OCI-LY1 (cell line): ENCODE data around the gene MBOAT1.

Experiments
- H2AFZ ChIP-seq: fragments of 200-600 bp; sonication (generic), shearing (Covaris generic); 2 replicates; pipeline ENCODE4 v1.6.0; 2014; ENCODE audit warnings: antibody characterized with exemption, mild to moderate bottlenecking, low read length
- H3F3A ChIP-seq: fragments of 200-600 bp; sonication (generic), shearing (Covaris generic); 2 replicates; pipeline ENCODE4 v1.6.0; 2014; ENCODE audit warnings: mild to moderate bottlenecking, antibody characterized with exemption, low read length, moderate library complexity; ENCODE audit not compliant: insufficient read depth
- H3K27ac ChIP-seq: fragments of 200-600 bp; sonication (generic); 2 replicates; pipeline ENCODE4 v1.5.1; 2014; ENCODE audit warnings: low read length, mixed run types, mild to moderate bottlenecking, low read depth; ENCODE audit not compliant: poor library complexity, severe bottlenecking
- H3K27me3 ChIP-seq: fragments of 200-600 bp; sonication (generic); 2 replicates; pipeline ENCODE4 v1.6.0; 2014; ENCODE audit warnings: antibody characterized with exemption, mild to moderate bottlenecking, low read length, moderate library complexity; ENCODE audit not compliant: insufficient read depth
- H3K36me3 ChIP-seq: fragments of 200-600 bp; sonication (generic); 2 replicates; pipeline ENCODE4 v1.6.1; 2014; ENCODE audit warnings: mild to moderate bottlenecking, antibody characterized with exemption, low read length, moderate library complexity, mixed read lengths; ENCODE audit not compliant: insufficient read depth
- H3K4me1 ChIP-seq: fragments of 200-600 bp; sonication (generic); 2 replicates; pipeline ENCODE4 v1.5.1; 2014; ENCODE audit warnings: mild to moderate bottlenecking, low read length, moderate library complexity; ENCODE audit not compliant: insufficient read depth, severe bottlenecking
- H3K4me2 ChIP-seq: fragments of 200-600 bp; sonication (generic), shearing (Covaris generic); 2 replicates; pipeline ENCODE4 v1.6.1; 2014; ENCODE audit warnings: low read length
- H3K4me3 ChIP-seq: fragments of 200-600 bp; sonication (generic); 2 replicates; pipeline ENCODE4 v1.5.1; 2014; ENCODE audit warnings: low read length, low read depth, mild to moderate bottlenecking, mixed read lengths; ENCODE audit not compliant: poor library complexity, severe bottlenecking
- H3K79me2 ChIP-seq: fragments of 200-600 bp; shearing (Covaris generic); 2 replicates; pipeline ENCODE4 v1.6.1; 2016; ENCODE audit warnings: mixed run types, low read length, mixed read lengths; ENCODE audit not compliant: insufficient read depth
- H3K9ac ChIP-seq: fragments of 200-600 bp; sonication (generic), shearing (Covaris generic); 2 replicates; pipeline ENCODE4 v1.6.1; 2014; ENCODE audit warnings: mild to moderate bottlenecking, low read length, mixed read lengths
- H3K9me2 ChIP-seq: fragments of 200-600 bp; sonication (generic), shearing (Covaris generic); 2 replicates; pipeline ENCODE4 v1.6.1; 2014; ENCODE audit warnings: low read depth, mild to moderate bottlenecking, low read length, mixed read lengths
- H3K9me3 ChIP-seq: fragments of 200-600 bp; shearing (Covaris generic); 2 replicates; pipeline ENCODE4 v1.6.1; 2014; ENCODE audit warnings: low read length, mixed read lengths
- H4K20me1 ChIP-seq: fragments of 200-600 bp; sonication (generic), shearing (Covaris generic); 2 replicates; pipeline ENCODE4 v1.6.0; 2016; ENCODE audit warnings: mild to moderate bottlenecking, low read length; ENCODE audit not compliant: insufficient read depth
- EZH2 ChIP-seq: fragments of 200-600 bp; sonication (generic), shearing (Covaris generic); IDR thresholded peaks from 2 replicates; pipeline ENCODE4 v1.8.0; 2017; ENCODE audit warnings: borderline replicate concordance, mixed run types, mild to moderate bottlenecking, antibody characterized with exemption, low read length, moderate library complexity, mixed read lengths
- TF ChIP-seq, protein P1 (sequence below): fragments of 200-600 bp; sonication (generic), shearing (Covaris generic); IDR thresholded peaks from 2 replicates; pipeline ENCODE4 v1.5.1; 2017; ENCODE audit warnings: mild to moderate bottlenecking, antibody characterized with exemption, low read length, moderate library complexity, mixed read lengths

MBOAT1 gene

DNA sequence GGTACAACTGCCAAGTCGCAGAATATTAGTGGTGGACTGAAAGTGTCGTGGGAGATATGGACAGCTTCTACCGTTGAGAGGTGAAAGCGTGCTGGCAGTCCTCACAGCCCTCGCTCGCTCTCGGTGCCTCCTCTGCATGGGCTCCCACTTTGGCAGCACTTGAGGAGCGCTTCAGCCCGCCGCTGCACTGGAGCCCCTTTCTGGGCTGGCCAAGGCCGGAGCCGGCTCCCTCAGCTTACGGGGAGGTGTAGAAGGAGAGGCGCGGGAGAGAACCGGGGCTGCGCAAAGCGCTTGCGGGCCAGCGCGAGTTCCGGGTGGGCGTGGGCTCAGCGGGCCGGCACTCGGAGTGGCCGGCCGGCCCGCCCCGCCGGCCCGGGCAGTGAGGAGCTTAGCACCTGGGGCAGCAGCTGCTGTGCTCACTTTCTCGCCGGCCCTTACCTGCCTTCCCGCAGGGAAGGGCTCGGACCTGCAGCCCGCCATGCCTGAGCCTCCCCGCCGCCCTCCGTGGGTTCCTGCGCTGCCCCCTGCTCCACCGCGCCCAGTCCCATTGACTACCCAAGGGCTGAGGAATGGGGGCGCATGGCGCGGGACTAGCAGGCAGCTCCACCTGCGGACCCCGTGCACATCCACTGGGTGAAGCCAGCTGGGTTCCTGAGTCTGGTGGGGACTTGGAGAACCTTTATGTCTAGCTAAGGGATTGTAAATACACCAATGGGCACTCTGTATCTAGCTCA is 47.2 kb upstream of the MBOAT1 start:
- H3K27me3 ChIP-seq = no peaks in the 10 kb centered on the region
- no peak overlapping the region for H3K4me2 ChIP-seq
- H3K27ac ChIP-seq = no peak overlapping the region
- H4K20me1 ChIP-seq = no peaks in the 10 kb centered on the region
- H3K79me2 ChIP-seq = no peaks in the 10 kb centered on the region
- no peaks in the 10 kb centered on the region for H3K36me3 ChIP-seq
- no peaks in the 10 kb centered on the region for H3F3A ChIP-seq
- TF ChIP-seq, protein P1, sequence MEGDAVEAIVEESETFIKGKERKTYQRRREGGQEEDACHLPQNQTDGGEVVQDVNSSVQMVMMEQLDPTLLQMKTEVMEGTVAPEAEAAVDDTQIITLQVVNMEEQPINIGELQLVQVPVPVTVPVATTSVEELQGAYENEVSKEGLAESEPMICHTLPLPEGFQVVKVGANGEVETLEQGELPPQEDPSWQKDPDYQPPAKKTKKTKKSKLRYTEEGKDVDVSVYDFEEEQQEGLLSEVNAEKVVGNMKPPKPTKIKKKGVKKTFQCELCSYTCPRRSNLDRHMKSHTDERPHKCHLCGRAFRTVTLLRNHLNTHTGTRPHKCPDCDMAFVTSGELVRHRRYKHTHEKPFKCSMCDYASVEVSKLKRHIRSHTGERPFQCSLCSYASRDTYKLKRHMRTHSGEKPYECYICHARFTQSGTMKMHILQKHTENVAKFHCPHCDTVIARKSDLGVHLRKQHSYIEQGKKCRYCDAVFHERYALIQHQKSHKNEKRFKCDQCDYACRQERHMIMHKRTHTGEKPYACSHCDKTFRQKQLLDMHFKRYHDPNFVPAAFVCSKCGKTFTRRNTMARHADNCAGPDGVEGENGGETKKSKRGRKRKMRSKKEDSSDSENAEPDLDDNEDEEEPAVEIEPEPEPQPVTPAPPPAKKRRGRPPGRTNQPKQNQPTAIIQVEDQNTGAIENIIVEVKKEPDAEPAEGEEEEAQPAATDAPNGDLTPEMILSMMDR = no peak
- no peak for TF ChIP-seq EZH2
- H3K9me2 ChIP-seq = no peaks in the 10 kb centered on the region
- no peaks in the 10 kb centered on the region; the same call in 1 of the 2 replicates for H3K9me3 ChIP-seq
- no peaks in the 10 kb centered on the region for H3K4me1 ChIP-seq
- no peak overlapping the region for H2AFZ ChIP-seq
- H3K9ac ChIP-seq = no peak overlapping the region
- no peak overlapping the region for H3K4me3 ChIP-seq

DNA sequence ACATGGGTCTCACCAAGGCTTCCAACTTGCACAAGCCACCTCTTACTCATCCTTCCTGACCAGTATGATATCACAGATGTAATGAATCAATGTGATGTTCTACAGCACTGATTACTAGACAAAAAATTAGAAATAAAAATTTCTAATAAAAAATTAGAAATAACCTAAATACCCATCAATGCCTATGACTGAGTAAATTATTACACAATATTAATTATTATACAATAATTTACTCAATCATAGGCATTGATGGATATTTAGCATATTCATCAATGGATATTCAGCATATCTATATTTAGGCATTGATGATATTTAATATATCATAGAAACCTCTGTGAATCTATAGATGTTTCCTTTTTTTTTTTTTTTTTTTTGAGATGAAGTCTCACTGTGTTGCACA is 43.2 kb upstream of the MBOAT1 start:
- Histone ChIP-seq H3K27ac (no peak overlapping the region), H3F3A (no peaks in the 10 kb centered on the region), H3K9me2 (no peaks in the 10 kb centered on the region), H3K9ac (no peak overlapping the region), H3K4me3 (no peak overlapping the region), H3K4me2 (no peak overlapping the region), H2AFZ (no peak overlapping the region), H3K36me3 (no peaks in the 10 kb centered on the region), H3K9me3 (no peaks in the 10 kb centered on the region), H4K20me1 (no peaks in the 10 kb centered on the region), H3K4me1 (no peaks in the 10 kb centered on the region), H3K27me3 (no peaks in the 10 kb centered on the region), H3K79me2 (no peaks in the 10 kb centered on the region)
- no peak for TF ChIP-seq EZH2
- TF ChIP-seq, protein P1 = no peak

DNA sequence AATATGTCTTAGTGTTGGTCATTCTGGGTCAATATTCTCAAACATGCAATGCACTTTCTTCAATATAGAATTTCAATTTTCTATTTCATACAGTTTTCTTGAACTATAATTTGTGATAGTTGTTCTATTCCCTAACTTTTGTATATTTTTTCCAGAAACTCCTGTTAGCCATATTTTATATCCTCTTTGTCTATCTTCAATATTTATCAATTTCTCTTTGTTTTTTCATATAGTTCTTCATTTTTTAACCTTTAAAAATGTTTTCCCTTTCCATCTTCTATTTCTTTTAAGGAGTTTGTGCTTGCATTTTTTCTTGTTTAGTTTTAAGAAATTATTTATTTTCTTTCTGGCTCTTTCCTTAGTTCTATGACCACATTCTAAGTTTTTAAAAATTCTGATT is 42.0 kb upstream of the MBOAT1 start:
- H3K4me1 ChIP-seq = no peaks in the 10 kb centered on the region
- H2AFZ ChIP-seq = no peak overlapping the region
- H4K20me1 ChIP-seq = no peaks in the 10 kb centered on the region
- H3K4me2 ChIP-seq = no peak overlapping the region
- no peak overlapping the region for H3K27ac ChIP-seq
- no peaks in the 10 kb centered on the region for H3K79me2 ChIP-seq
- H3K9me3 ChIP-seq = no peaks in the 10 kb centered on the region
- H3K27me3 ChIP-seq = no peaks in the 10 kb centered on the region
- TF ChIP-seq, protein P1 = no peak
- no peak for TF ChIP-seq EZH2
- no peak overlapping the region for H3K4me3 ChIP-seq
- no peak overlapping the region for H3K9ac ChIP-seq
- no peaks in the 10 kb centered on the region for H3F3A ChIP-seq
- no peaks in the 10 kb centered on the region for H3K36me3 ChIP-seq
- H3K9me2 ChIP-seq = no peaks in the 10 kb centered on the region
